Astrocyte of the cerebellum (primary cell): ENCODE results near the gene ELL2.

ENCODE experiments used
- DNase-seq: peaks from one replicate; pipeline ENCODE4 v3.0.0-alpha.2; 2011; ENCODE audit warnings: low read depth
- H3K4me3 ChIP-seq: 2 replicates; pipeline ENCODE4 v1.5.1; 2011; ENCODE audit warnings: mild to moderate bottlenecking, low read depth, low read length, moderate library complexity
- in situ Hi-C: cut with HindIII; loops from 2 replicates; pipeline ENCODE4 v1.10.0; 2017; ENCODE audit warnings: low sequenced_read_pairs
- TF ChIP-seq, protein P1 (sequence below): IDR thresholded peaks from 2 replicates; pipeline ENCODE4 v1.5.1; 2012; ENCODE audit warnings: low read length, low read depth, moderate library complexity, mild to moderate bottlenecking; ENCODE audit errors: missing control alignments

The ELL2 gene

DNA sequence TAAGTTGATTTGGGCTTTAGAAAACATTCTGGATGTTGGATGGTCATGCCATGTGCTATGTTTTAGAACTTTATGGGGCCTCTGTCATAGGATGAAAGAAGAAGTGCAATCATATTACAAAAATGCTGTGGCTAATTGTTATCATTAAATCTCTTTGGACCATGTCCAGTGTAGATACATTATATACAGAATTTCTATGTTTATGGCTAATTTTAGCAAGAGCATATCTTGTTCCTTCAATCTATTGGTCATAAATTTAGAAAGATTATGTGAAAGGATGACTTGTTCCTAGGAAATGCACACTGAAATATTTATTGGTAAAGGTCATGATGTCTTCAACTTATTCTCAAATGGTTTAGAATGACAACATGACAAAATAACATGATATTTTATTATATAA, 42.4 kb upstream of the ELL2 start:
- DNase-seq, result no peak

DNA sequence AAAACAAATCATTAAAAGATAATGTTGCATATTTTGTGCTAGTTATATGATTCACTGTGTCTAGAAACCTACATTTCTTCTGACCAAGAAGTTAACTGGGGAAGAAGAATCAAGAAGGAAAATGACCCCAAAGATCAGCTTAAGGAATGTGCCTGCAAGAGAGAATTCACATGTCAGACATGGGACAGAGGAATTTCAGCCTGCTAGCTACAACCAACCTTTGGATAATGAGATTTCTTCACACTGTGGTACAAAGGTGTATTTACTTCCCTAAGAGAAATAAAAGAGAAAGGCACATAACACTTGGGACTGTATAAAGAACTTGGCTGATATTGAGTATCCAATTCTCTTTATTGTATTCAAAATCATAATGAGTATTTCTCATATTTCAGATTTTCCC, 39.6 kb upstream of the ELL2 start:
- TF ChIP-seq, protein P1, sequence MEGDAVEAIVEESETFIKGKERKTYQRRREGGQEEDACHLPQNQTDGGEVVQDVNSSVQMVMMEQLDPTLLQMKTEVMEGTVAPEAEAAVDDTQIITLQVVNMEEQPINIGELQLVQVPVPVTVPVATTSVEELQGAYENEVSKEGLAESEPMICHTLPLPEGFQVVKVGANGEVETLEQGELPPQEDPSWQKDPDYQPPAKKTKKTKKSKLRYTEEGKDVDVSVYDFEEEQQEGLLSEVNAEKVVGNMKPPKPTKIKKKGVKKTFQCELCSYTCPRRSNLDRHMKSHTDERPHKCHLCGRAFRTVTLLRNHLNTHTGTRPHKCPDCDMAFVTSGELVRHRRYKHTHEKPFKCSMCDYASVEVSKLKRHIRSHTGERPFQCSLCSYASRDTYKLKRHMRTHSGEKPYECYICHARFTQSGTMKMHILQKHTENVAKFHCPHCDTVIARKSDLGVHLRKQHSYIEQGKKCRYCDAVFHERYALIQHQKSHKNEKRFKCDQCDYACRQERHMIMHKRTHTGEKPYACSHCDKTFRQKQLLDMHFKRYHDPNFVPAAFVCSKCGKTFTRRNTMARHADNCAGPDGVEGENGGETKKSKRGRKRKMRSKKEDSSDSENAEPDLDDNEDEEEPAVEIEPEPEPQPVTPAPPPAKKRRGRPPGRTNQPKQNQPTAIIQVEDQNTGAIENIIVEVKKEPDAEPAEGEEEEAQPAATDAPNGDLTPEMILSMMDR, result no peak
- H3K4me3 ChIP-seq, result no peak overlapping the region
- DNase-seq, result no peak
- in situ Hi-C loops, result no loop called here

More for the DNA sequence above, 42.4 kb upstream of the ELL2 start:
- in situ Hi-C loops, result no loop called here
- TF ChIP-seq, protein P1, result no peak
- H3K4me3 ChIP-seq, result no peak overlapping the region

DNA sequence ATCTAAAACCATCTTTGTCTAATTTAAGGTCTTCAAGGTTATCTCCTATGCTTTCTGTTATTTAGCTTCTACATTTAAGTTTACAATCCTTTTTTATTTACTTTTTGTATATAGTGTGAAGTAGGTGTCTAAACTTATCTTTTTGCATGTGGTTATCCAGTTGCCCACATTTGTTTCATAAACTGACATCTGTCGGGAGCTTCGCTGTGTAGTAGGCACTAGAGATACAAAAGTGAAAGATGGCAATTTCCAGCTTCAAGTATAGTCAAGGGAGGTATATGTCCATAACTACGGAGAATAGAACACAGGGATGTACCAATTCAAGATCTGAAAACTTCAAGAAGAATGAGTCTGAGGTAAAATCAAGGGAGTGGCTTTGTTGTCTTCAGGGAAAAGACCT, 38.7 kb upstream of the ELL2 start:
- in situ Hi-C loops, result no loop called here
- DNase-seq, result no peak
- no peak overlapping the region for H3K4me3 ChIP-seq
- TF ChIP-seq, protein P1, result no peak

DNA sequence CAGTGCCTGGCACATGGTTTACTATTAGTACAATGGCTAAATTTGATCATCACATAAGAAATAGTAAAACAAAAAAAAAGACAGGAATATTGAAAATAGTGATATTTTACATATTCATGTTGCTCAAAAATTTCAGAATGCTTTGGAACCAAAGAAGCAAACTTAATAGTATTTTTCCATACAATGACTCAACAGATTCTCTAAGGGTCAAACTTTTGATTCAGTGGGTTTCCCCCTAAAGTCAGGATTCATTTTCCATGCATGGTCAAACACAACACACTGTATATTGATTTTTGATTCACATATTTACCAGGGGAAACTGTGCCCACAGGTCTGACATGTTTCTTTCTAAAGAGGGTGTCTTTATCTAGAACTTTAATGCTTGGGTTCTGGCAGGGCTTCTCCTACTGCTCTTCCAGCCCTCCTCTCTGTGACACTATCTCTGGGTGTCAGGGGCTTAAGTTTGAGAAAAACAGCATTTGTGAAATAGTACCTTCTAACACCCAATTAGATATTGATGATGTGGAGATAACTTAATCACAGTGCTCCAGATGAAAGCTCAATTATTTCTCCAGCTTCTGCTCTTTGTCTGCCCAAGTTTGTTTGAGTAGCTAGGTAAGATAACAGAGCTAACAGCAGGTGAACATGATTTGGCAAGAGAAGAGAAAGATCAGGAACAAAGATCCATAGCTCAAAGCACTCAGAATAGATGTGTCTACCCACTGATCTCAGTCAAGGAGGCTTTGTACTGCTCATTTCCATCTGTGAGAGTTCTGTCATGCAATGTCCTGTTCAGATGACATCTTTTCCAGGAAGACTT, 35.5 kb upstream of the ELL2 start:
- in situ Hi-C loops, result no loop called here
- DNase-seq, result no peak
- TF ChIP-seq, protein P1, result no peak
- H3K4me3 ChIP-seq, result no peak overlapping the region

DNA sequence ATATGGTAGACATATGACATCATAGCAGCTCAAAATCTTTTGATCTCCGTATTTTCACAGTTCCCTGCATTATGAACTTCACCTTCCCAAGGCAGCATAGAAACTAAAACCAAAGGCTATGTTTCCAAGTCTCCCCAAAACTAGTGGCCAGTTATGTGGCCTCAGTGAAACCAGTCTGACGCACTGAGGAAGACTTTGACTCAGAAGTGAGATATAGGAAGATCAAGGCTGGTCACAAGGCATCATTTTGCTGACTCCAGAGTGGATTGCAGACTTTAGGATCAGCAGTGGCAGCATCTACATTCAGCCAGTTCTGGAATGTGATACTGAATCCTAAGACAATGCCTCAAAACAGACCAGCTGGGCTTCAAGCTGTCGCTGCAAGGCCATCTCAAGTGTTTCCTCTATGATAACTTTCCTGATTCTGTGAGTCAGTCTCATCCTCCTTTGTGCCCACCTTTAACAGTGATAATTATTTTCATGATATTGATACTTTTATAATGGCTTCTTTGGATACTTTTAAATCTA, 34.4 kb upstream of the ELL2 start:
- DNase-seq, result no peak
- in situ Hi-C loops, result no loop called here
- TF ChIP-seq, protein P1, result no peak
- H3K4me3 ChIP-seq, result no peak overlapping the region

DNA sequence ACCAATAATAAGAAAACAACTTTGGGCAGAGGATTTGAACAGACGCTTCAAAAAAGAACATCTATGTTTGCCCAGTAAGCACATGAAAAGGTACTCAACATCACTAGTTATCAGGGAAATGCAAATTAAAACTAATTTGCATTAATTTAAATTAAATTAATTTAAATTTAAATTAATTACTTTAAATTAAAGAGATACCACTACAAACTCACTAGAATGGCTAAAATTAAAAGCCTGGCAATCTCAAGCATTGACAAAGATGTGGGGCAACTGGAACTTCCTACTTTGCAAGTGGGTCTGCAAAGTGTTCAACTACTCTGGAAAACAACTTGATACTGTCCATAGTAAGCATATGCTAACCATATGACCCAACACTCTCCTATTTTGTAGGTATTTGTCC, 32.1 kb upstream of the ELL2 start:
- H3K4me3 ChIP-seq, result no peak overlapping the region
- TF ChIP-seq, protein P1, result no peak
- no peak for DNase-seq
- in situ Hi-C loops, result no loop called here
